IMR-90 (cell line): ENCODE results near the gene HHIPL1. TPM values are rescaled to one million over a fixed set of nuclear protein-coding genes. Genes with fewer than 3 reads are reported as not detected.

Experiments used
- ATAC-seq: fragments of 200-7000 bp; cut with Tn5 transposase; 2 replicates; pipeline ENCODE4 v1.9.1; 2020; ENCODE audit warnings: low read depth, mild to moderate bottlenecking, moderate library complexity
- BruUV-seq: library from RNA; stranded (reverse); fragments of 400-500 nt; replicated peaks from 2 replicates; lab custom pipeline; 2021; lab: Mats Ljungman, UMichigan
- CTCF ChIA-PET: fragments of 300-600 bp; formaldehyde crosslinking; extraction: SDS; loops from one replicate; lab custom pipeline; 2021; ENCODE audit warnings: antibody characterized with exemption; lab: Yijun Ruan, JAX
- POLR2A ChIA-PET: fragments of 300-600 bp; sonication (Branson Sonifier 250); formaldehyde crosslinking; loops from one replicate; lab custom pipeline; 2022; ENCODE audit warnings: antibody characterized with exemption; ENCODE audit not compliant: unreplicated experiment; lab: Charles Lee
- DNase-seq: peaks from one replicate; pipeline ENCODE4 v3.0.0; 2013
- H2AFZ ChIP-seq: replicated peaks from 2 replicates; pipeline ENCODE3; 2013; ENCODE audit warnings: low read length, mild to moderate bottlenecking; ENCODE audit not compliant: poor library complexity
- H2AK5ac ChIP-seq: 2 replicates; pipeline ENCODE4 v1.6.1; 2013; ENCODE audit warnings: low read depth, low read length, inconsistent platforms
- H2AK9ac ChIP-seq: replicated peaks from 2 replicates; pipeline ENCODE3; 2013; ENCODE audit warnings: mild to moderate bottlenecking, low read depth, low read length, moderate library complexity; ENCODE audit not compliant: poor library complexity
- H2BK120ac ChIP-seq: 2 replicates; pipeline ENCODE4 v1.6.1; 2013; ENCODE audit warnings: low read depth, low read length, inconsistent platforms
- H2BK15ac ChIP-seq: 3 replicates; pipeline ENCODE4 v1.6.1; 2013; ENCODE audit warnings: low read depth, low read length, inconsistent platforms
- H2BK20ac ChIP-seq: 2 replicates; pipeline ENCODE4 v1.6.1; 2013; ENCODE audit warnings: low read depth, mild to moderate bottlenecking, inconsistent platforms, low read length, moderate library complexity
- H2BK5ac ChIP-seq: 2 replicates; pipeline ENCODE4 v1.6.1; 2013; ENCODE audit warnings: mild to moderate bottlenecking, low read depth, low read length, inconsistent platforms; ENCODE audit not compliant: poor library complexity, severe bottlenecking
- H3K14ac ChIP-seq: replicated peaks from 2 replicates; pipeline ENCODE4 v1.6.1; 2013; ENCODE audit warnings: low read depth, low read length, inconsistent platforms
- H3K18ac ChIP-seq: 2 replicates; pipeline ENCODE4 v1.6.1; 2013; ENCODE audit warnings: low read depth, low read length, control low read depth
- H3K23ac ChIP-seq: 2 replicates; pipeline ENCODE4 v1.6.1; 2013; ENCODE audit warnings: low read depth, low read length, inconsistent platforms
- H3K27ac ChIP-seq: 2 replicates; pipeline ENCODE4 v1.5.1; 2013; ENCODE audit warnings: mild to moderate bottlenecking, control low read depth, low read length; ENCODE audit not compliant: insufficient read depth
- H3K27me3 ChIP-seq: 2 replicates; pipeline ENCODE4 v1.6.1; 2013; ENCODE audit warnings: low read length; ENCODE audit not compliant: control insufficient read depth, insufficient read depth
- H3K36me3 ChIP-seq: 2 replicates; pipeline ENCODE4 v1.6.1; 2013; ENCODE audit warnings: low read length, mixed read lengths; ENCODE audit not compliant: control insufficient read depth, insufficient read depth
- H3K4ac ChIP-seq: 2 replicates; pipeline ENCODE4 v1.6.1; 2013; ENCODE audit warnings: low read depth, low read length, inconsistent platforms
- H3K4me1 ChIP-seq: 2 replicates; pipeline ENCODE4 v1.6.1; 2013; ENCODE audit warnings: low read length, mixed read lengths; ENCODE audit not compliant: control insufficient read depth, insufficient read depth
- H3K4me2 ChIP-seq: 2 replicates; pipeline ENCODE4 v1.6.1; 2013; ENCODE audit warnings: low read depth, mild to moderate bottlenecking, control low read depth, low read length, moderate library complexity
- H3K4me3 ChIP-seq: 2 replicates; pipeline ENCODE4 v1.5.1; 2013; ENCODE audit warnings: low read depth, mild to moderate bottlenecking, control low read depth, low read length, moderate library complexity; ENCODE audit not compliant: insufficient read depth
- H3K56ac ChIP-seq: 2 replicates; pipeline ENCODE4 v1.6.1; 2013; ENCODE audit warnings: low read length, inconsistent platforms; ENCODE audit not compliant: insufficient read depth; ENCODE audit errors: extremely low read depth
- H3K79me1 ChIP-seq, 2 experiments: 2 replicates each; pipeline ENCODE4 v1.6.1; 2013; ENCODE audit warnings: low read length in 2 of 2, inconsistent platforms in 1 of 2, low read depth in 1 of 2
- H3K9ac ChIP-seq: 2 replicates; pipeline ENCODE4 v1.6.1; 2013; ENCODE audit warnings: low read depth, low read length, control low read depth
- H3K9me1 ChIP-seq: 2 replicates; pipeline ENCODE4 v1.6.1; 2013; ENCODE audit warnings: low read length, inconsistent platforms; ENCODE audit not compliant: insufficient read depth
- H3K9me3 ChIP-seq: 2 replicates; pipeline ENCODE4 v1.6.1; 2013; ENCODE audit warnings: low read length; ENCODE audit not compliant: control insufficient read depth, insufficient read depth
- H4K20me1 ChIP-seq: 2 replicates; pipeline ENCODE4 v1.6.1; 2013; ENCODE audit warnings: low read length, inconsistent platforms; ENCODE audit not compliant: insufficient read depth
- H4K5ac ChIP-seq: 2 replicates; pipeline ENCODE4 v1.6.1; 2013; ENCODE audit warnings: mild to moderate bottlenecking, low read depth, low read length, control low read depth
- H4K8ac ChIP-seq, 2 experiments: 2 replicates each; pipeline ENCODE4 v1.6.1; 2013; ENCODE audit warnings: low read depth in 2 of 2, low read length in 2 of 2, control low read depth in 1 of 2, inconsistent platforms in 1 of 2
- H4K91ac ChIP-seq: 2 replicates; pipeline ENCODE4 v1.6.1; 2013; ENCODE audit warnings: low read depth, low read length, inconsistent platforms; ENCODE audit not compliant: insufficient read depth
- BHLHE40 ChIP-seq: fragments of 150-350 bp; IDR thresholded peaks from 2 replicates; pipeline ENCODE4 v1.6.1; 2016; ENCODE audit warnings: mild to moderate bottlenecking, low read depth, low read length
- CEBPB ChIP-seq: IDR thresholded peaks from 2 replicates; pipeline ENCODE4 v1.6.1; 2012; ENCODE audit warnings: low read depth, low read length, improper control_type of control experiment
- CHD1 ChIP-seq: IDR thresholded peaks from 2 replicates; pipeline ENCODE4 v1.6.1; 2012; ENCODE audit warnings: low read depth, low read length, improper control_type of control experiment
- FOS ChIP-seq: fragments of 150-350 bp; IDR thresholded peaks from 2 replicates; pipeline ENCODE4 v1.6.1; 2016; ENCODE audit warnings: low read depth, low read length
- MAFK ChIP-seq: IDR thresholded peaks from 2 replicates; pipeline ENCODE4 v1.6.1; 2012; ENCODE audit warnings: low read depth, low read length, improper control_type of control experiment
- MAZ ChIP-seq: IDR thresholded peaks from 2 replicates; pipeline ENCODE4 v1.6.1; 2012; ENCODE audit warnings: low read depth, mild to moderate bottlenecking, low read length, improper control_type of control experiment, moderate library complexity, borderline replicate concordance
- MXI1 ChIP-seq: IDR thresholded peaks from 2 replicates; pipeline ENCODE4 v1.6.1; 2012; ENCODE audit warnings: low read depth, mild to moderate bottlenecking, low read length, moderate library complexity, borderline replicate concordance
- NFE2L2 ChIP-seq: fragments of 150-350 bp; IDR thresholded peaks from 2 replicates; pipeline ENCODE4 v1.6.1; 2016; ENCODE audit warnings: low read depth, mild to moderate bottlenecking, low read length
- POLR2A ChIP-seq: IDR thresholded peaks from 2 replicates; pipeline ENCODE4 v1.6.1; 2012; ENCODE audit warnings: mild to moderate bottlenecking, low read depth, low read length
- RAD21 ChIP-seq: IDR thresholded peaks from 2 replicates; pipeline ENCODE4 v1.6.1; 2012; ENCODE audit warnings: low read length, improper control_type of control experiment
- RCOR1 ChIP-seq: IDR thresholded peaks from 2 replicates; pipeline ENCODE4 v1.6.1; 2012; ENCODE audit warnings: mild to moderate bottlenecking, low read length, improper control_type of control experiment; ENCODE audit not compliant: insufficient replicate concordance
- RFX5 ChIP-seq: IDR thresholded peaks from 2 replicates; pipeline ENCODE4 v1.8.0; 2012; ENCODE audit warnings: low read depth, mild to moderate bottlenecking, low read length, moderate library complexity
- SMC3 ChIP-seq: fragments of 150-350 bp; IDR thresholded peaks from 2 replicates; pipeline ENCODE4 v1.6.1; 2016; ENCODE audit warnings: low read depth, mild to moderate bottlenecking, antibody characterized with exemption, low read length, moderate library complexity
- WGBS, 2 experiments: methylation state at CpG; one replicate each; pipeline versions ENCODE4 v1.1.5 to v1.1.7; 2013; ENCODE audit warnings: missing lambda C conversion rate in 2 of 2; ENCODE audit not compliant: insufficient read length in 1 of 2; ENCODE audit errors: extremely low coverage in 2 of 2; 5-methylcytosine and 5-hydroxymethylcytosine counted together
- dilution Hi-C: fragments of 300-500 bp; cut with HindIII; formaldehyde crosslinking; loops from one replicate; pipeline ENCODE4 v1.14.3; 2018; ENCODE audit warnings: low sequenced_read_pairs; ENCODE audit not compliant: unreplicated experiment
- in situ Hi-C: fragments of 300-500 bp; cut with MboI; formaldehyde crosslinking; loops from 3 replicates; pipeline ENCODE4 v1.14.3; 2019; ENCODE audit warnings: low sequenced_read_pairs, inconsistent platforms, mixed read lengths
- intact Hi-C: fragments of 100-400 bp; cut with micrococcal nuclease; formaldehyde crosslinking; loops from 2 replicates; pipeline ENCODE4 v1.10.0; 2022
- polyA plus RNA-seq, 3 experiments: library from polyadenylated mRNA; depleted of rRNA; stranded (reverse); fragments of >200 nt; gene quantifications; 2 replicates each; pipeline ENCODE4 v1.2.3, GENCODE V29; 2012; ENCODE audit warnings: low replicate concordance in 1 of 3
- total RNA-seq: library from RNA; depleted of rRNA; stranded (reverse); fragments of >200 nt; gene quantifications from 2 replicates; pipeline ENCODE4 v1.2.3, GENCODE V29; 2012
- TF ChIP-seq, protein P1 (sequence below): fragments of 150-350 bp; IDR thresholded peaks from 2 replicates; pipeline ENCODE4 v1.6.1; 2017; ENCODE audit warnings: mild to moderate bottlenecking, antibody characterized with exemption, low read length, low read depth
- TF ChIP-seq, protein P2 (sequence below): conservative IDR thresholded peaks from 2 replicates; pipeline ENCODE4 v1.5.1; 2012; ENCODE audit warnings: mild to moderate bottlenecking, low read depth, low read length, improper control_type of control experiment
- TF ChIP-seq, protein P3 (sequence below): fragments of 150-350 bp; IDR thresholded peaks from 2 replicates; pipeline ENCODE4 v1.6.1; 2016; ENCODE audit warnings: low read depth, mild to moderate bottlenecking, low read length, moderate library complexity, borderline replicate concordance

HHIPL1 gene
- total and polyA plus RNA-seq, 2 of the 4 experiments (the other 2 are of a cell fraction): 0.65 to 0.72 TPM

DNA sequence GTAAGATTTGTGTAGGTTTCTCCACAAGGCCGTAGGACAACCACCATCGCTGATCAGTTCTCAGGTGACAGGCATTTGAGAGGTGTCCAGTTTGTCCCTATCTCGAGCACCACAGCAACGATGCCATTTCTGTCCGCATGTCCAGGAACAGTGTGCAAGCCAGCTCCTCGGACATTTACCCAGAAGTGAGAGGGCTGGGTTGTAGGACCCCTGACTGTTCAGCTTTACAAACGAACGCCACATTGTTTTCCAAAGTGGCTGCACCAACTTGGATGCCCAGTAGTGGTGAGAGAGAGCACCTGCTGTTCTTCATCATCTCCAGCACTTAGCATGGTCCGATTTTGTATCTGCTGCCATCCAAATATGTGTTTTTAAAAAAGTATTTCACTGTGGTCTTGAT, 77.8 kb downstream of the HHIPL1 start:
- no peaks in the 10 kb centered on the region for H3K9me1 ChIP-seq
- H2BK5ac ChIP-seq: no peak overlapping the region
- H3K18ac ChIP-seq: no peak overlapping the region
- no peak overlapping the region for H2AK5ac ChIP-seq
- H3K4ac ChIP-seq: no peak overlapping the region
- no peak overlapping the region for H2BK120ac ChIP-seq
- no peak overlapping the region for H2AFZ ChIP-seq
- H3K56ac ChIP-seq: no peak overlapping the region
- intact Hi-C loops (no loop called here), dilution Hi-C loops (no loop called here), in situ Hi-C loops (loop anchor here (5.0 kb wide), 1 partner anchor 165 kb away; no protein-coding TSS in a partner anchor)
- no peak overlapping the region for H2BK20ac ChIP-seq
- no peaks in the 10 kb centered on the region for H3K36me3 ChIP-seq
- peaks cover 24% of the 10 kb centered on the region for H3K27me3 ChIP-seq
- no peak overlapping the region for H4K91ac ChIP-seq
- no peak overlapping the region for H4K5ac ChIP-seq
- no peak overlapping the region for H3K9ac ChIP-seq
- WGBS, 2 experiments: 100% methylated on average over 2 of the region's 9 CpGs; no CpG with 5 or more reads in 1 of the 2 experiments
- BruUV-seq: no TSS peak
- no peaks in the 10 kb centered on the region; the same call in 1 of the 2 replicates for H3K4me1 ChIP-seq
- ChIA-PET CTCF (no interaction called here), POLR2A (no interaction called here)
- no peak for DNase-seq
- H2BK15ac ChIP-seq: no peak overlapping the region
- no peak overlapping the region for H2AK9ac ChIP-seq
- H3K9me3 ChIP-seq: no peaks in the 10 kb centered on the region
- H3K4me2 ChIP-seq: no peak overlapping the region
- no peaks in the 10 kb centered on the region for H3K79me1 ChIP-seq
- no peak for ATAC-seq
- H3K27ac ChIP-seq: no peak overlapping the region
- no peak overlapping the region for H3K14ac ChIP-seq
- H4K8ac ChIP-seq: no peak overlapping the region
- no peak overlapping the region for H3K4me3 ChIP-seq
- no peak overlapping the region for H3K23ac ChIP-seq
- TF ChIP-seq RCOR1 (no peak), MXI1 (no peak), MAFK (no peak), NFE2L2 (no peak), POLR2A (no peak), SMC3 (no peak), CEBPB (no peak), FOS (no peak), MAZ (no peak), RAD21 (no peak), RFX5 (no peak), BHLHE40 (no peak), CHD1 (no peak)
- TF ChIP-seq, protein P1, sequence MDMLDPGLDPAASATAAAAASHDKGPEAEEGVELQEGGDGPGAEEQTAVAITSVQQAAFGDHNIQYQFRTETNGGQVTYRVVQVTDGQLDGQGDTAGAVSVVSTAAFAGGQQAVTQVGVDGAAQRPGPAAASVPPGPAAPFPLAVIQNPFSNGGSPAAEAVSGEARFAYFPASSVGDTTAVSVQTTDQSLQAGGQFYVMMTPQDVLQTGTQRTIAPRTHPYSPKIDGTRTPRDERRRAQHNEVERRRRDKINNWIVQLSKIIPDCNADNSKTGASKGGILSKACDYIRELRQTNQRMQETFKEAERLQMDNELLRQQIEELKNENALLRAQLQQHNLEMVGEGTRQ: no peak
- TF ChIP-seq, protein P2, sequence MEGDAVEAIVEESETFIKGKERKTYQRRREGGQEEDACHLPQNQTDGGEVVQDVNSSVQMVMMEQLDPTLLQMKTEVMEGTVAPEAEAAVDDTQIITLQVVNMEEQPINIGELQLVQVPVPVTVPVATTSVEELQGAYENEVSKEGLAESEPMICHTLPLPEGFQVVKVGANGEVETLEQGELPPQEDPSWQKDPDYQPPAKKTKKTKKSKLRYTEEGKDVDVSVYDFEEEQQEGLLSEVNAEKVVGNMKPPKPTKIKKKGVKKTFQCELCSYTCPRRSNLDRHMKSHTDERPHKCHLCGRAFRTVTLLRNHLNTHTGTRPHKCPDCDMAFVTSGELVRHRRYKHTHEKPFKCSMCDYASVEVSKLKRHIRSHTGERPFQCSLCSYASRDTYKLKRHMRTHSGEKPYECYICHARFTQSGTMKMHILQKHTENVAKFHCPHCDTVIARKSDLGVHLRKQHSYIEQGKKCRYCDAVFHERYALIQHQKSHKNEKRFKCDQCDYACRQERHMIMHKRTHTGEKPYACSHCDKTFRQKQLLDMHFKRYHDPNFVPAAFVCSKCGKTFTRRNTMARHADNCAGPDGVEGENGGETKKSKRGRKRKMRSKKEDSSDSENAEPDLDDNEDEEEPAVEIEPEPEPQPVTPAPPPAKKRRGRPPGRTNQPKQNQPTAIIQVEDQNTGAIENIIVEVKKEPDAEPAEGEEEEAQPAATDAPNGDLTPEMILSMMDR: no peak
- TF ChIP-seq, protein P3, sequence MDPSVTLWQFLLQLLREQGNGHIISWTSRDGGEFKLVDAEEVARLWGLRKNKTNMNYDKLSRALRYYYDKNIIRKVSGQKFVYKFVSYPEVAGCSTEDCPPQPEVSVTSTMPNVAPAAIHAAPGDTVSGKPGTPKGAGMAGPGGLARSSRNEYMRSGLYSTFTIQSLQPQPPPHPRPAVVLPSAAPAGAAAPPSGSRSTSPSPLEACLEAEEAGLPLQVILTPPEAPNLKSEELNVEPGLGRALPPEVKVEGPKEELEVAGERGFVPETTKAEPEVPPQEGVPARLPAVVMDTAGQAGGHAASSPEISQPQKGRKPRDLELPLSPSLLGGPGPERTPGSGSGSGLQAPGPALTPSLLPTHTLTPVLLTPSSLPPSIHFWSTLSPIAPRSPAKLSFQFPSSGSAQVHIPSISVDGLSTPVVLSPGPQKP: no peak
- H4K20me1 ChIP-seq: no peaks in the 10 kb centered on the region
